Measurements from ENCODE around the gene OLIG2. TPM values are rescaled to one million over a fixed set of nuclear protein-coding genes. Genes with fewer than 3 reads are reported as not detected.

The OLIG2 gene
- total RNA-seq, 1 donor from 2014 or later, result not detected

DNA sequence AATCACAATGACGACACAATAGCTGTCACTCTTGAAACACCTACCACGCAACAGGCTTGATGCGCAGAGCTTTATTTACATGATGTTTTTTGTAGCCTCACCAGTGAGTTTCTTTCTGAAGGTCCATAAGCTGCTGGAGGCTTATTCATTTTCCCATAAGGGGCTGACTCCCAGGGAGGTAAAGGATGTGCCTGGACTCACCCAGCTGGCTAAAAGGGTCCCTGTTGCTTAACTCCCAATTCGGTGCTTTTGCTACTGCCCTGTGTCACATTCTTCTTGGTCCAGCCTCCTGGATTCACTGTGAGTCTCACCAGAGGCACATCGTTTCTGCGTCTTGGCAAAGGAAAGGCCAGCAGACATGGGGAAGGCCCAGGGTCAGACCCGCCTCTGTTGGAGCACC lies 44.6 kb upstream of the OLIG2 start:
- Histone ChIP-seq H3K4me3 (ENCODE audit: low read depth, low read length) (no peak overlapping the region), H3K36me3 (ENCODE audit: control insufficient read depth, insufficient read depth, low read length) (no peaks in the 10 kb centered on the region), H3K27me3 (ENCODE audit: control insufficient read depth, insufficient read depth, low read length) (peaks cover 16% of the 10 kb centered on the region)
- no peak for TF ChIP-seq CTCF (IDR thresholded peaks at IDR 0.05; ENCODE audit: insufficient read depth, low read length, poor library complexity, severe bottlenecking)
- DNase-seq (ENCODE audit: low read depth), result no peak

DNA sequence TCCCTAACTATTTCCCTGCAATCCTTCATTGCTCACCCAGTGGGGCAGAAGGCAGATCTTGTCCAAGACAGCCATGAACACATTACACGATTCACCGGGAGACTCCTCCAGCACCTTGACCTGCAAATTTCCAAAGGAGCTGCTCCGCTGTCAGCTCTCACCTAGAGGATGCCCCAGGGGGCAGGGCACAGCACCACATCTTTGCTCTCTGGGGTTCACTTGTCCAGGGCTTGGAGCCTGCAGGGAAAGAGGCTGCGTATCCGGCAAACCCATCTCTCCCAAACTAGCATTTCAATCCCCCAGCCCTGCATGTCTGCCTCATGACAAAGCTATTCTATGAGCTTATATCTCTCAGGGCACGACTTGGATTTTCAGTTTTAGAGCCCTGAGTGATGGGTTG lies 35.1 kb upstream of the OLIG2 start:
- Histone ChIP-seq H3K4me3 (ENCODE audit: low read depth, low read length) (no peak overlapping the region), H3K36me3 (ENCODE audit: control insufficient read depth, insufficient read depth, low read length) (no peaks in the 10 kb centered on the region), H3K27me3 (ENCODE audit: control insufficient read depth, insufficient read depth, low read length) (peaks cover 2% of the 10 kb centered on the region)
- no peak for DNase-seq (ENCODE audit: low read depth)
- TF ChIP-seq CTCF (IDR thresholded peaks at IDR 0.05; ENCODE audit: insufficient read depth, low read length, poor library complexity, severe bottlenecking), result no peak

DNA sequence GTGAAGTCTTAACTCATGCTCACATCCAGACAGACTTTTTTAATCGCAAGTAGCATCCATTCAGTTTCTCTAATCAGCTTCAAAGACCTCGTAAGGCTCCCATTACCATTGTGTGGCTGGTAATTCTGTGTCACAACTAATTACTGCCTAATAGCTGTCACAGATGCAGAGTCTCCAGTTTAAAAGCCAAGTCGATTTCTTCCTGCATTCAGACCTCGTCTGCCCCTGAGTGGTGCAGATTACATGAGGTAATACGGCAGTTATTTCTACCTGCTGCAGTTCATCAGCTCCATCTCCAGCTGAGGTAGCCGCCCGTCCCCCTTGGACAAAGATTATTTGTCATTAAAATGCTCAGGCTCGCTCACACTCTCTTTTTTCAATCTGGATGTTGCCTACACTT lies 34.4 kb upstream of the OLIG2 start:
- Histone ChIP-seq H3K36me3 (ENCODE audit: control insufficient read depth, insufficient read depth, low read length) (no peaks in the 10 kb centered on the region), H3K27me3 (ENCODE audit: control insufficient read depth, insufficient read depth, low read length) (peaks cover 2% of the 10 kb centered on the region), H3K4me3 (ENCODE audit: low read depth, low read length) (no peak overlapping the region)
- DNase-seq (ENCODE audit: low read depth), result no peak
- no peak for TF ChIP-seq CTCF (IDR thresholded peaks at IDR 0.05; ENCODE audit: insufficient read depth, low read length, poor library complexity, severe bottlenecking)

- no peak for TF ChIP-seq CTCF (IDR thresholded peaks at IDR 0.05; ENCODE audit: insufficient read depth, low read length, poor library complexity, severe bottlenecking)
- H3K27me3 ChIP-seq (ENCODE audit: control insufficient read depth, insufficient read depth, low read length), result peaks cover 2% of the 10 kb centered on the region
- DNase-seq (ENCODE audit: low read depth), result no peak
- H3K36me3 ChIP-seq (ENCODE audit: control insufficient read depth, insufficient read depth, low read length), result no peaks in the 10 kb centered on the region
- H3K4me3 ChIP-seq (ENCODE audit: low read depth, low read length), result no peak overlapping the region
Observed at GRCh38 chr21:32993894-32994293, 31.8 kb upstream of the OLIG2 start.

DNA sequence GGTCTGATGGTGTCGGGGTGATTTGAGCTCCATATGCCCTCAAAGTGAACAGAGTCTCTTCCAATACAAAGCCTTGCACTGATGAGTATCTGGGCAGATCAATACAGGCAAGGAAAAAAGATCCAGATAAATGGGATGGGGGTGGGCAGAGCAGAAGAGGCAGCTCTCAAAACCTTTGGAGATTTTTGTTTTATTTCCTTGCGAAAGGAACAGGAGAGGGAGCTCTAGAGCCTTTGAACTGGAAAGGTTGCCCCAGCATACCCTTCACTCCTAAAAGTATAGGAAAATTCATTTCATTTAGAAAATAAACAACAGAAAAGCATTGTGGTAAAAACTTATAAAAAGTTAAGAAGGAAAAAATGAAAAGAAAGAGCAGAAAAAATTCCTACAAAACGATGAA lies 31.4 kb upstream of the OLIG2 start:
- Histone ChIP-seq H3K4me3 (ENCODE audit: low read depth, low read length) (no peak overlapping the region), H3K36me3 (ENCODE audit: control insufficient read depth, insufficient read depth, low read length) (no peaks in the 10 kb centered on the region), H3K27me3 (ENCODE audit: control insufficient read depth, insufficient read depth, low read length) (peaks cover 2% of the 10 kb centered on the region)
- TF ChIP-seq CTCF (IDR thresholded peaks at IDR 0.05; ENCODE audit: insufficient read depth, low read length, poor library complexity, severe bottlenecking), result peak; percentile 44
- no peak for DNase-seq (ENCODE audit: low read depth)

DNA sequence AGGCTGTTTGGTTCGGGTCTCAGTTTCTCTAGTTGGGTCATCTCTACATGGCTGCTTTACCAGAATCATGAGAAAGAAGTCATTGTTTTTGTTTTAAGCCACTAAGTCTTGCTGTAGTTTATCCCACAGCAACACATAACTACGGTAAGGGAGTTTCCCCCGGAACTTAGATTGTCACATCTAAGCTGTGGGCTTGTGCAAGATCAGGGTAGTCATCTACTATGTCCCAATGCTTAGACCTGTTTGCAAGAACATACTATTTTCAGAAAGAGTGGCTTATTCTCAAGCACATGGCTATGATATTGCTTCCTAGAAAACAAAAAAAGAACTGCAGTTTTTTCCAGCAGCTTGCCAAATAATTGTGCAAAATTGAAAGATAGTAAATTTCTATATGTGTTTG lies 18.0 kb upstream of the OLIG2 start:
- no peak for TF ChIP-seq CTCF (IDR thresholded peaks at IDR 0.05; ENCODE audit: insufficient read depth, low read length, poor library complexity, severe bottlenecking)
- no peak for DNase-seq (ENCODE audit: low read depth)

More for the DNA sequence above, 18.0 kb upstream of the OLIG2 start:
- Histone ChIP-seq H3K36me3 (ENCODE audit: control insufficient read depth, insufficient read depth, low read length) (no peaks in the 10 kb centered on the region), H3K4me3 (ENCODE audit: low read depth, low read length) (no peak overlapping the region), H3K27me3 (ENCODE audit: control insufficient read depth, insufficient read depth, low read length) (peaks cover 4% of the 10 kb centered on the region)
